Ishikawa (cell line): ENCODE data around the gene FGD3.

Experiments used
- CEBPB ChIP-seq: IDR thresholded peaks from 2 replicates; pipeline ENCODE4 v1.6.1; 2012
- CREB1 ChIP-seq: IDR thresholded peaks from 2 replicates; pipeline ENCODE4 v1.6.1; 2012; ENCODE audit warnings: low read depth
- EP300 ChIP-seq: IDR thresholded peaks from 2 replicates; pipeline ENCODE4 v1.6.1; 2012; ENCODE audit warnings: borderline replicate concordance
- TAF1 ChIP-seq: IDR thresholded peaks from 2 replicates; pipeline ENCODE4 v1.6.1; 2012; ENCODE audit warnings: low read depth, mild to moderate bottlenecking
- TCF12 ChIP-seq: IDR thresholded peaks from 2 replicates; pipeline ENCODE4 v1.6.1; 2012; ENCODE audit warnings: low read depth
- TEAD4 ChIP-seq: IDR thresholded peaks from 2 replicates; pipeline ENCODE4 v1.6.1; 2012
- YY1 ChIP-seq: IDR thresholded peaks from 2 replicates; pipeline ENCODE4 v1.6.1; 2012; ENCODE audit warnings: low read depth
- ZBTB7A ChIP-seq: IDR thresholded peaks from 2 replicates; pipeline ENCODE4 v1.6.1; 2012; ENCODE audit warnings: low read depth
- TF ChIP-seq, protein P1 (sequence below): IDR thresholded peaks from 2 replicates; pipeline ENCODE4 v1.6.1; 2012
- TF ChIP-seq, protein P2 (sequence below): IDR thresholded peaks from 2 replicates; pipeline ENCODE4 v1.6.1; 2012

DNA sequence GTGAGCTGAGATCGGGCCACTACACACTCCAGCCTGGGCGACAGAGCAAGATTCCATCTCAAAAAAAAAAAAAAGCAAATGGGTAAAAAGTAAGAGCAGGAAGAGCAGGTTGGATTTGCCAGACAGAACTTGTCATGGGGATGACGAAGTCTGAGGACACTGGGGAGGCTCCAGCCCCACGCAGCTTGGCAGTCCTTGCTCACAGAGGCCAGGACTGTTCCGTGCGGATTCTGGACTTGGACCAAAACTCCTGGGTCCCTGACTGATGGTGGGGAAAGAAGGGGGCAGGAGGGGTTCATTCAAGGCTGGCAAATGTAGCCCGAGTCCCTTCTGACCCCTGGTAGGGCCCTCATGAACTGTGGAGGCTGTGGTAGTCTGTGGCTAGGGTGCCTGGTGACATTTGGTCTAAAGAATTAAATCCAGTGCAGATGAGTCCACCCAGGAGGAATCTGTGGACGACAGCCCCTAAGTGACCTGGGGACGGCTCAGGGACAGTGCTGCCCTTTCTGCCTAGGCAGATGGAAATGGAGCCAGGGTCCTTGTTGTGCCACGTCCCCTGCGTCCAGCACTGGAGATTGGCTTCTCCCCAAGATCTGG lies 3.1 kb downstream of the FGD3 start:
- TF ChIP-seq TEAD4: no peak
- TF ChIP-seq, protein P1, sequence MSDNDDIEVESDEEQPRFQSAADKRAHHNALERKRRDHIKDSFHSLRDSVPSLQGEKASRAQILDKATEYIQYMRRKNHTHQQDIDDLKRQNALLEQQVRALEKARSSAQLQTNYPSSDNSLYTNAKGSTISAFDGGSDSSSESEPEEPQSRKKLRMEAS: no peak
- no peak for TF ChIP-seq CEBPB
- TF ChIP-seq CREB1: no peak
- TF ChIP-seq EP300: no peak
- TF ChIP-seq, protein P2, sequence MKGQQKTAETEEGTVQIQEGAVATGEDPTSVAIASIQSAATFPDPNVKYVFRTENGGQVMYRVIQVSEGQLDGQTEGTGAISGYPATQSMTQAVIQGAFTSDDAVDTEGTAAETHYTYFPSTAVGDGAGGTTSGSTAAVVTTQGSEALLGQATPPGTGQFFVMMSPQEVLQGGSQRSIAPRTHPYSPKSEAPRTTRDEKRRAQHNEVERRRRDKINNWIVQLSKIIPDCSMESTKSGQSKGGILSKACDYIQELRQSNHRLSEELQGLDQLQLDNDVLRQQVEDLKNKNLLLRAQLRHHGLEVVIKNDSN: no peak
- no peak for TF ChIP-seq YY1
- no peak for TF ChIP-seq TAF1
- no peak for TF ChIP-seq ZBTB7A
- TF ChIP-seq TCF12: no peak
